ENCODE data around the gene GABBR2.

GABBR2 gene

DNA sequence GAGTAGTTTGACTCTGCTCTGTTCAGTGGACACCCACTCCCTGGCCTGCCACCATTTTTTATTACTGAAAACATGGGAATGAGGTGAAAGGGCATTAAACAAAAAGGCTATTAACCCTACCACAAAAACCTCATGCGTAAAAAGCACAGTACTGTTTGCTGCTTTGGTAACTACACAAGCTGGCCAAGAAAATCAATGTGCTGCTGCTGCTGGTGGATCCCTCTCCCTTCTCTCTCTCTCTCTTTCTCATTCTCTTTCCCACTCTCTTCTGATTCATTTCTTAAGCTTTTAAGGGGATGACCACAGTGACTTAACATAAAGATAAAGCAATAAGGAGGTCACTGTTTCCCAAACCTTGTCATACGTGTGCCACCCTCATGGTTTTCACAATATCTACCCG lies 270.1 kb downstream of the GABBR2 start:
- no peak for DNase-seq (ENCODE audit: low spot score)

DNA sequence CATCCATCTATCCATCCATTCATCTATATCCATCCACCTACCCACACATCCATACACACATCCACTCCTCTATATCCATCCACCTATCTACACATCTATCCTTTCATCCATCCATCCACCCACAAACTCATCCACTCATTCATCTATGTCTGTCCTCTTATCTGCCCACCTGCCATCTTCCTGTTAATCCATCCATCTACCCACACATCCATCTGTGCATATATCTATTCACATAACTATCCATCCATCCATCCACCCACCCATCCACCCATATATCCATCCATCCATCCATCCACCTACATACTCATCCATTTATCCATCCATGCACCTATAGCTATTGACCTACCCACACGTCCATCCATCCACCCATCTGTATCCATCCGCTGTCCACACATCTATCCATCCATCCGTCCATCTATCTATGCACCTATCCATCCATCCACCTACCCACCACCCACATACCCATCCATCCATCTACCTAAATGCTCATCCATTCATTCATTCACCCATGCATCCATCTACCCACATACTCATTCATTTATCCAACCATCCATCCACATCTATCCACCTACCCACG lies 271.2 kb downstream of the GABBR2 start:
- no peak for DNase-seq (ENCODE audit: low spot score)

DNA sequence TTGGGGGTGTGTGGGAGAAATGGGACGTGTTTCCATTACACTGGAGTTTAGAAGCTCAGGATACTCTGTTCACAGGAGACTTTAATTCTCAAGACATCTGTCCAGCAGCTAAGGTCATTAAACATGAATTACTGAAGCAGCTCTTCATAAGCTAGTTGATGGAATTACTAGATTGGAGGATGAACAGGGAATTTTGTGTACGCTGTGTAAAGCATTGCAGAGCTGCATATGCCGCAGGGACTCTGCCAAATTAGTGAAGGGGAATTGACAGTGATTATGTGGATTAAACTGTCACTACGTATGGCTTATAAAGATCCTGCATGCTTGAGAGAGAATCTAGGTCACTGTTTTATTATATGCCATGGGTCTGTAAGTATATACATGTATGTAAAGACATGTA lies 275.8 kb downstream of the GABBR2 start:
- no peak for DNase-seq (ENCODE audit: low spot score)

DNA sequence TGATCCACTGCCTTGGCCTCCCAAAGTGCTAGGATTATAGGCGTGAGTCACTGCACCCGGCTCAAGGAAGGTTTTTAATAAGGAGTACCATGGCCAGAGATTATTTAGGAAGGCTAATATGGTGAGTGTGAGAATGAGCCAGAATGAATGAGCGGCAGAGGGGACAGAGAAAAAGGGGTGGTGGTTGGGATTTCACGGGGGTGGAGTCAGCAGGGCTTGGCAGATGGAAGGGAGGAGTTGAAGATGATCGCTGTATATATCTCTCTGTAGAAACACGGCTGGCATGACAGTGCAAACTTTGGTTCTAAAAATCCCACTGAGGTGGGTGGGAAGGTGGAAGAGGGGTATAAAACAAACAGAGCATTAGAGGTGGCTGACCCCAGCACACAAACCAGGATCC lies 276.6 kb downstream of the GABBR2 start:
- DNase-seq (ENCODE audit: low spot score), result no peak

DNA sequence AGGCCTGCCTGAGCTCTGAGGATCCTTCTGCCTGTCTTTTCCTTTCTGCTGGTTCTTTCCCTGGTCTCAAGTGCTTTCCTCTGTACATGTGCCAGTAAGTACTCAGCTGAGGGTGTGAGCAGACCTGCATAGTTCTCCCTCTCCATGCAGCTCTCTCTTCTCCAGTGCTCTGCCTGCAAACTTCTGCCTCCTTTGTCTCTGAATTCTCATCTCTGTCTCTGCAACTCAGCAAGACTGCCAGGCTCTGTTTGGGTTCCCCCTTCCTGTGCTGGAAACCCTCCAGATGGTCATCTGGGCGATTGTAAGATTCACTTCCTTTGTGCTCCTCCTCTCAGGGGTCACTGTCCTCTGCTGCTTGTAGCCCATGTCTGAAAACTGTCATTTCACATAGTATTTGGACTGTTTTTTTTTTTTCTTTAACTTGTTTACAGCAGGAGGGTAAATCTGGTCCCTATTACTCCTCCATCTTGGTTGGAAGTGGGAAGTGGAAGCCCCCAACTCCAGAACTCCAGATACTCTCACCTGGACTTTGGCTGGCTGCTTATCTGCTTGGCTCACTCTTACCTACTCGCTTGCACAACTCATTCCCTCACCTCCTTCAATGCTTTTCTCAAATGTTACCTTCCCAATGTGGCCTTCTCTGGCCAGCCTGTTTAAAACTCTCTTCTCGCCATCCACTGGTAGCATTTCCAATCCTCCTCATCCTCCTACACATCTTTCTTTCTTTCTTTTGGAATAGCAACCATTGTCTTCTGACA lies 278.0 kb downstream of the GABBR2 start:
- DNase-seq (ENCODE audit: low spot score), result peak; percentile 48

DNA sequence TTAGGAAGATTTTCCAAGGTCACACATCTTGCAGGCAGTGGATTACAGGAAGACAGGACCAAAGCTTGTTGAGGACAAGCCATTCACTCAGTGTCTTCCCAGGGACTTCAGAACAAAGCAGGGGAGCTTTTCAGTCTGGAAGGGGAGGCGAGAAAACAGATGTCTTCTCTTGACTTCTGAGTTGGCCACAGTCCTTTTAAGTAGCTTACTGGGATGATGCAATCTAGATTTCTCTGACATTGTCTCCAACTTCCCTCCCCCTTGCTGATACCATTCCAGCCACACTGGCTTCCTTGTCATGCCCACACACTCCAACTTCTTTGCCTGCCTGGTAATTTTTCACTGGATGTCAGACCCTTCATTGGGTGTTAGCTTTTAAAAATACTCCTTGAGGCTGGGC lies 279.1 kb downstream of the GABBR2 start:
- DNase-seq (ENCODE audit: low spot score), result no peak

DNA sequence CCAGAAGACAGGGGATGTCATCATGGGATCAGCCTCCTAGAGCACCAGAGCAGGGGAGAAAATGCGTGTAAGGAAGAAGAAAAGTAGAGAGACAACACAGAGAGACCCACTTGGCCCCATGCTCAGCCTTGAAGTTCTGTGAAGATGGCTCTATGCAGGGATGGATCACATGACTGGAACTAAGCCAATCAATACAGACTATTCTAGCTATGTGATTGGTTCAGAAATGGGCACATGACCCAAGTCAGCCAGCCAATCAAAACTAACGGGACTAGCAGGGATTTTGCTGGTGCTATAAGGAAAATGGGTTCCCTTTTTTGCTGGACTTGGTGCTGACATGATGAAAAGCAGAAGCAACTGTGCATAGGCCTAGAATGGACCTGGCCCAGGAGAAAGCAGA lies 280.3 kb downstream of the GABBR2 start:
- DNase-seq (ENCODE audit: low spot score), result no peak

DNA sequence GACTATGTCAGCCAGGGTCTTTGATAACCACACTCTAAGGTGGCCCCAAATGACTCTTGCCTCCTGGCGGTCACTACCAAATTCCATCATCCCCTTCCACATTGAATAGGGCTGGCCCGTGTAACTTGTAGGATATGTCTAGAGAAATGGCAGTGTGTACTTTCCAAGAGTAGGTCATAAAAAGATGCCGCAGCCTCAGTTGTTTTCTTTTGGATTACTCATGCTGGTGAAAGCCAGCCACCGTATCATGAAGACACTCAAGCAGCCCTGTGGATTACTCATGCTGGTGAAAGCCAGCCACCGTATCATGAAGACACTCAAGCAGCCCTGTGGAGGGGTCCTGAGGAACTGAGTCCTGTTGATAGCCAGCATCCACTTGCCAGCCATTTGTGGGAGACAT lies 281.2 kb downstream of the GABBR2 start:
- DNase-seq (ENCODE audit: low spot score), result no peak

DNA sequence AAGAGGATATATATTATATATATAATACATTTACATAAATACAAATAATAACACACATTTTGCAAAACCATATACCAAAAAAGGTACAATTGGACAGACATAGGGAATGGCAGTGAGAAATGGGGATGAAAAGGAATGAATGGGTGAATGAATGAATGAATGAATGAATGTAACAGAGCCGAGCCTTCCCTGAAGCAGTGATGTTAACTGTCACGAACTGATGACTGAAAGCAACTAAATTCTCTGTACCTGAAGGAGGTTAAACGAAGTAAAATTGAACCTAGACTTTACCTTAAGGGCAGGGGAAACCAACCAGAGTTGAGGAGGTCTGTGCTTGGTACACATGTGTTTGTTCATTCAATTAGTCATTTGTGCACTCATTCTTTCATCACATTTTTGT lies 283.7 kb downstream of the GABBR2 start:
- DNase-seq (ENCODE audit: low spot score), result no peak

DNA sequence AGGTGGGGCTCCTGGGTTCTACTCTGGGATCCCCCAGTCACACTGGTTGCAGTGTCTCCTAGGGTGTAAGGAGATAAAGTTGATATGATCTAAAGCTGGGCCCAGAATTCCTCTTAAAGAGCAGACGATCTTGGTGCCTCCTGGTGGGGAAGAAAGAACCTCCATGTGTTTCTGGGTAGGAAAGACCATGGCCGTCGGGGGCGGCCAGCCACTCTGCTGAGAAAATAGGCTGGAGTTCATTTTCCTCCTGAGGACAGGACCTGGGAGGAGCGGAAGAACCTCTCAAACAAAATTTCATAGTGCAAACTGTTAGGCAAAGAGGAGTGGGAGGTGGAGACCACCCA lies 289.5 kb downstream of the GABBR2 start:
- no peak for DNase-seq (ENCODE audit: low spot score)

DNA sequence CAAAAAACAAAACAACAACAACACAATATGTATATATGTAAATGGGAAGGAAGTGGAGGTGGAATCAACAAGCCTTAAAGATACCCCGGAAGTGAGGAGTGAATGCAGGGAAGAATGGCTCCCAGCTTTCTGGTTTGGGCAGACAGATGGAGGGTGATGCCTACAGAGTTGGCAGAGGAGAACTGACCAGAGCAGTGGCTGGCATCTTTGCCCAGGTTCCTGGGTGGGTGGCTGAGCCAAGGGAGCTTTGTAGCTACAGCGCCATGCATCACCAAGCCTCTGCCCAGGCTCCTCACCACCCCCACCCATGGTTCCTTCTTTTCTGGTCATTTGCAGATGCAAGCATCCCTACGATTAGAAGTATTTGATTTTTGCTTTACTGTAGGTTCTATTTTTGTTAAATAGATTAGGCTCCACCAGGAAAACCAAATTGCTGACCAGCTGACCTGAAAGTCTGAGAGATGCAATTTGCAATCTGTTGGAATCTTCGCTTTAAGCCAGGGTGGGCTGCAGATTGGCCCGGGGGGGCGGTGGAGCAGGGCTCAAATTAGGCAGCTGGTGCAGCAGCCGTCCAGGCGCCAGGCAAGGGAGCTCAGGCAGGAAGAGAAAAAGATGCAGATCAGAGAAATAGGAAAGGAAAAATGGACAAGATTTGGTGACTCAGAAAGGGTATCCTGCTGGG lies 290.0 kb downstream of the GABBR2 start:
- DNase-seq (ENCODE audit: low spot score), result peak; percentile 60

DNA sequence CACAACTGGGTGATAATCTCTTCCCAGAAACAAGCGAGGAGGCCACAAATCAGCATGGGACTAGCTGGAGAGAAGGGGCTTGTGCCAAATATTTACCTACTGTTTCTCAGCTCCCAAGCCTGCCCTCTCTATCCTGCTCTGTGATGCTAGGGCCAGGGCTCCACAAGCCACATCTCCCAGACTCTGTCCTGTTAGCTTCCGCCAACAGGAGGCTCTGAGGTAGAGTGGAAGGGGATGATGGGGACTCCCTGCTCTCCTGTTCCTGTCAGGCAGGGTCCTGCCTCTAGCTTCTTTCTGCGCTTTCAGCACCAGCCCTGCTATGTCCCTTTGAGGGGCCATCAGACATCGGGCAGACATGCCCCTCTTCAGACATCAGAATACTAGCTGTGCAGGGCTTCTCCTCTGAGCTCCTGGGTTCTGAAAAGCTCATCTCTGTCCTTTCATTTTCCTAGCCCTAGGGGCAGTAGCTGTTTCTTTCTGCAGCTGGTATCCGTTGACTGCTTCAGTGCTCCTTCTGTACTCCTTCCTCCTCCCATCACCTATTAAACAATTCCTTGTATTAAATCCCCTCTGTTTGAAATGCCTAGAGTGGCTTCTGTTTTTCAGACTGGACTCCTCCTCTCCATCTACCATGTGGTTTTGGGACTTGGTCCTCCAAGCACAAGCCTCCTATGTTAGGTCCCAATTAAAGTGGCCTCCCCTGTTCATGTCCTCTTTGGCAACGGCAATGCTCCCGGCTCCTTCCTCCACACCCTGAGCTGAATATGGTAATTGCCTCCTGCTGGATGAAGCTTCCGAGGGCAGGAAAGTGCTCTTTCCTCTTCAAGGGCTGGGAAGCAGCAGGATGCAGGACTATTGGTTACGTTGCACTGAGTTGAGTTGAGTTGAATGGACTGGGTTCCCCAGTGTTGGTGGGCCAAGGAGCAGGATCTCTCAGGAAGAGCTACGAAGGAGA lies 292.2 kb downstream of the GABBR2 start:
- DNase-seq (ENCODE audit: low spot score), result no peak

DNA sequence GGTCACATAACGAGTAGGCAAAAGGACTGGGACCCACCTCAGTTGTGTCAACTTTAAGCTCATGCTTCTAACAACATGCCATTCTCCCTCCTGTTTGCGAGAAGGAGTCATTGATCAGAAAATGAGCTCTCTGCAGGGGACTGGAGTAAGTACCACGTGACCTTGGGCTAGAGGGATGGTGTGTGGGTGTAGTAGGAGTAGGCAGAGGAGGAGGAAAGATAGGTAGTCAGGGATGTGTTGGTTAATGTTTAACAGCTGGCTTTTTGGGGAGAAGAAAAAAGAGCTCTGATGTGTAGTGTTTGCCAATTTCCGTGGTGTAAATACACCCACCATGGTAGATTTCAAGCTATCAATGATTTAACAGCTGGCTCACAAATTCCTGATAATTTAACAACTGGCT lies 293.0 kb downstream of the GABBR2 start:
- DNase-seq (ENCODE audit: low spot score), result no peak

DNA sequence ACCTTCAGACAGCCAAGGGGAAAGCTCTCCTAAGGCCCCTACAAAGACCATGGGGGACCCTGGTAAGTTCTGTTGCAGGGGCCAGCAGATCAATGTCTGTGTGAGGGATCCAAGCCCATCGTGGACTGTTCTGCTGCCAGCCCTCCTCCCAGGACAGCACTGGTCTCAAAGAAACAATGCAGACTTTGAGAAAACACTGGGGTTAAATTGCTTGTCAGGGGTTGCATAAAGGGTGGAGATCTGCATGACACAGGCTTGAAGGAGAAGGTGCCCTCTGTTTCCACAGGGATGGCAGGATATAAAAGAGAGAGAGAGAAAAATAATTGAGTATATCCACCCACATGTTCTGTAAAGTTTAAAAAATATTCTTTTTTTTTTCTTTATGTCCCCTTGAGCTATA lies 295.7 kb downstream of the GABBR2 start:
- DNase-seq (ENCODE audit: low spot score), result no peak

DNA sequence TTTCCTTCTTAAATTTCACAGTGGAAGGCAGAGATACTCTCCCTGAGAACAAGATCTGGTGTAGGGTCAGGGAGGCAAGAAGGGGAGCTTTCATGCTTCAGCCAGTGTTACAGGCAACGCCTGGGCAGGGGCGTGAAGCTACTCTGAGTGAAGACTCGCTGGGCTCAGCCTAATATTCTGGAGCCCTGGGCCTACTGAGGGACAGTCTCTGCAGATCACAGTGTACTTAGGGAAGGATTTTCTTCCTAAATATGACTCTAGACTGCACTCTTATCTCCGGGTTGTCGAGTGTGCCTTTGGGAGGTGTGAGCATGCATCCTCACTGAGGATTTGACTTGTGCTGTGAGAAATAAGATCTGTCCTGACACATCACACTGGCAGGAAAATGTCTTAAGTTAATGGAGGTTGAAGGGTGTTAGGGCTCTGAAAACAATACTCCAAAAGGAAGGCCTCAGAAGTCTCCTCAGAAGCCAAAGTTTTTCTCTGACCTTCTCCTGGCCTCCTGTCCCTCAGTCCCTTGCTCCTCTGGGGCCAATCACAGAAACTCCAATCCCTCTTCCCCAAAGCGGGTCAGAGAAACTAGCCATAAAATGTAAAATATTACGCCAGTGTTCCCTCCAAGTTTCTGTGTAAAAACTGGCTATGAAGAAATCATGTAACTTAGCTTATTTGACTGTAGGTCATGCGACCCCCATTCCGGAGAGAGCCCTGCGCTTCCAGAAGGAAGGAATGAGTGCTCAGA lies 296.5 kb downstream of the GABBR2 start:
- DNase-seq (ENCODE audit: low spot score), result no peak

DNA sequence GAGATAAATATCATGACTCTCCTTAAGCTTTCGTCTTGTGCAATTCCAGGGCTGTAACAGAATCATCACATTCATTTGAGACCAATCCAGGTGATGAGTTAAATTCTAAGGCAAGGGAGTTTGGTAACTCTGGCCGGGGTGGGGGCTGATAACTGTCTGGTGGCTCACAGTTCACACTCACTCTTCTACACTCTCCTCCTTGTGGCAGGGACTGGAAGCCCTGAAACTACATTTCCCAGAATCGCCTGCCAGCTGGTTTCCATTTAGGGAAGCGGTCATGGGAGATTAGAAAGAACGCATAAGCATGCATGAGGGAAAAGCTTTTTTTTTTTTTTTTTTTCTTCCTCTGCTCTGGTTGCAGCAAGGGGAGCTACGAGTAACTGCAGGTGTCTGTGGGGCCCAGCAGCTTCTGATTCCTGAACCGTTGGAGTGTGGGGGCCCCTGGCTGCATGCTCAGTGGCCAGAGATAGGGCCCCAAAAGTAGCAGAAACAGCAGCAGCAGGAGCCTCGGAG lies 298.5 kb downstream of the GABBR2 start:
- DNase-seq (ENCODE audit: low spot score), result peak; percentile 74

DNA sequence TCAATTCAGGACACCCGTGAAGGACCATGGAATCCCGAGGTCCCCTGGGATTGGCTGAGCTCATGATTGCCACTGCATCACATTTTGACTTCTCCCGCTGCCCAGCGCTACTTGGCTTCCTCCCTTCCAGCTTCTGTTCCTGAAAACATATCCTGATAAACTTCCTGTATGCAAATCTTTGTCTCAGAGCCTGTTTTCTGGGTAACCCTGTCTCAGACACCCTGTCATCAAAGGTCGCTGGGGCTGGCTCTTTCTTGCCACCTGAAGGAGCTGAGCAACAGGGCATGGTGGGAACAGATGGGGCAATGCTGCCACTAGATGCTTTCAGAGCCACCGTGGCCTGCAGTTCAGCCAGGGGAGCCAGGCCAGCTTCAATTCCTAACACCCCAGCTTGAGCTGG lies 299.0 kb downstream of the GABBR2 start:
- DNase-seq (ENCODE audit: low spot score), result no peak

DNA sequence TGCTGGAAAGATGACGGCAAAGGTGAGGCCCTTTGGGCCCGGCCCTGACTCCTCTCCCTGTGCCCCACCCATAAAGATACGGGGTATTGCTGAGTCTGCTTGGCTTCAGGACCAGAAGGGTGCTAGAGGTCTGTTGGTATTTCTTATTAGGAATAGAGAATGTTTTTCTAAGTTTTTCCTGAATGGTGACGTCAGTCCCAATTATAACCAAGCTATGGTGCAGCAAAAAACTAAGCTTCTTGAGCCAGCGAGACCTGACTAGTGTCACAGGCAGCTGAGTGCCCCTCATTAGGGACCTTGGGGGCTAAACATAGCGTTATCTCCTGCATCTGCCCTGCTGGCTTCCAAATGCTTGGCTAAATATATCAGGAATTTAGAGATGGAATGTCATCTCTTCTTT lies 302.3 kb downstream of the GABBR2 start:
- DNase-seq (ENCODE audit: low spot score), result no peak

DNA sequence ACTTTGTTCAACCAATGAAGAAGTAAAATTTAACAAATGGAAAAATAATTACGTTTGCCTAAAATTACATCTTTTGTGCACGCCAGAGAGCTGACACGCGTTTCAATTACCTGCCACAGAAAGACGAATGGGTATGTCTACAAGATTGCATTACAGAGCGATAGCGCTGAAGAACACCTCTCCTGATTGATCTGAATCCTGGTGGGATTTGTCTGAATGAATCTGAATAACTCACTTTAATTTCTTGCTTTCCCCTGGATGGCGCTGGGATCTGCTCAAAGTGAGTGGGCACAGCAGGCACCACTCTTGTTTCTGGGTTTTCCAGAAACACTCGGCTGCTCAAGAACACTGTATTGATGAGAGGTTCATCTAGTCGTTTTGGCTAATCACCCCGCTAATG lies 304.5 kb downstream of the GABBR2 start:
- no peak for DNase-seq (ENCODE audit: low spot score)

DNA sequence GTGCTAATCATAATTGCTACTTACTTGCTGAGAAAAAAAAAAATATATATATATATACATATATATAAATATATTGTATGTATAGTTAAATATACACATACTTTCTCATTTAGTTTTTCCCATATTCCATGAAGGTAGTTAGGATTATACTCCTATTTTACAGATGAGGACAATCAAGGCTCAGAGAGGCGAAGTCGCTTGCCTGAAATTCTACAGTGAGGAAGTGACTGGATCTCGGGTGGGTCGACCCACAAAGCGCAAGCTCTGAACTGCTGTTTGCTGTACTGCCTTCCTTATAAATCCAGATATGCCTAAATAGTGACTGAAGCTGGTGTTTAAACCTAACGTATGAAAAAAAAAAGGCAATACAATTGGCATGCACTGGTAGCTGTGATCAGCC lies 305.0 kb downstream of the GABBR2 start:
- no peak for DNase-seq (ENCODE audit: low spot score)

DNA sequence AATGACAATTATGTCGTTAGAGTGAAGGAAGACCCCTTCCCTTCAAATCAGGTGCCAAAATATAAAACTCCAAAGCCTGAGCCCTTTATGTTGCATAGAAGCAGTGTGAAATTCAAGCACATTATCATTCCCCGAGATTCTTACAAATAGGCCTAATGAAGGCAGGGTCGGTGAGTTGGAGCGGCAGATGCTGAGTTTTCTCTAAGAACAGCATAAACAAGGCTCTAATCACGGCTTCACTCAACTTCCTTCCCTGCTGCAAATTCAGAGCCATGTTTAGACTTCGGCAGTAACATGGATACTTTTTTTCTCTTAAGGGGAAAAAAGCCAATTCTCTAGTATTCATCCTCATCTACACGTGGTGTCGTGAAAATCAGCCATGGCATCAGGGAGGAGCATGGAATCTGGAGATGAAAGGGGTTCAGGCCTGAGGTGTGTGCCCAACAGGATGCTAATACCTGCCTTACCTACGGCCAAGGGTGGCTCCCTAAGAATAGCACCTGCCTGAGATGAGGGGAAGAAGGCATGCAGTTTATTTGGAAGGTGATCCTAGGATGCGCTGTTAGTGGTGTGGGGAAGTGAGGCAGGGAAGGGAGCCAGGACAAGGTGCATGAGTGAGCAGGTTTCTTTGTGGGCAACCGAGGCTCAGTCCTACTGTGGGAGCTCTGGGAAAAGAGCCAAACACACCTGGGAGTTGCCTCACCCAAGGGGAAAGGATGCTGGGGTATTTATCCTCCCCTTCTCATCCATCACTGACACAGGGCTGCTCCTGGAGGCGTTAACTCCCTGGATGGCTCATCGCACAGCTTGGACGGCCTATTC lies 306.5 kb downstream of the GABBR2 start:
- no peak for DNase-seq (ENCODE audit: low spot score)

Measured in cerebellar cortex (tissue), 1 donor.